ENCODE data around the gene YWHAB. TPM values are rescaled to one million over a fixed set of nuclear protein-coding genes. Genes with fewer than 3 reads are reported as not detected.

The YWHAB gene
- 96.3 and 138 TPM in 2 replicates for total RNA-seq (2014; rRNA removed; shearing (Covaris generic))

GRCh38 chr20:44885392-44886265 is at the start of gene YWHAB:
YWHAB (plus strand) TSS chr20:44885705; CDS start chr20:44901534, 15,829 bp downstream.
- peak; percentile 98 for DNase-seq (ENCODE audit: low spot score)
- in situ Hi-C loops (cut with HindIII; ENCODE audit: low sequenced_read_pairs), result no loop called here

GRCh38 chr20:44836601-44837120 is 48.8 kb upstream of the YWHAB start:
- no peak for DNase-seq (ENCODE audit: low spot score)
- in situ Hi-C loops (cut with HindIII; ENCODE audit: low sequenced_read_pairs), result no loop called here

GRCh38 chr20:44837946-44838345 is 47.6 kb upstream of the YWHAB start:
- DNase-seq (ENCODE audit: low spot score), result no peak
- in situ Hi-C loops (cut with HindIII; ENCODE audit: low sequenced_read_pairs), result no loop called here

- in situ Hi-C loops (cut with HindIII; ENCODE audit: low sequenced_read_pairs), result no loop called here
- no peak for DNase-seq (ENCODE audit: low spot score)
These were observed 47.0 kb upstream of the YWHAB start for GRCh38 chr20:44838521-44838920.

GRCh38 chr20:44839481-44839880 is 46.0 kb upstream of the YWHAB start:
- in situ Hi-C loops (cut with HindIII; ENCODE audit: low sequenced_read_pairs), result no loop called here
- no peak for DNase-seq (ENCODE audit: low spot score)

- DNase-seq (ENCODE audit: low spot score), result no peak
- in situ Hi-C loops (cut with HindIII; ENCODE audit: low sequenced_read_pairs), result no loop called here
These were observed 44.7 kb upstream of the YWHAB start for GRCh38 chr20:44840826-44841225.

GRCh38 chr20:44841955-44842354 is 43.5 kb upstream of the YWHAB start:
- no peak for DNase-seq (ENCODE audit: low spot score)
- in situ Hi-C loops (cut with HindIII; ENCODE audit: low sequenced_read_pairs), result no loop called here

- no peak for DNase-seq (ENCODE audit: low spot score)
- in situ Hi-C loops (cut with HindIII; ENCODE audit: low sequenced_read_pairs), result no loop called here
These were observed 41.6 kb upstream of the YWHAB start for GRCh38 chr20:44843876-44844275.

- in situ Hi-C loops (cut with HindIII; ENCODE audit: low sequenced_read_pairs), result no loop called here
- no peak for DNase-seq (ENCODE audit: low spot score)
These were observed 37.1 kb upstream of the YWHAB start for GRCh38 chr20:44848254-44849015.

- peak; percentile 8 for DNase-seq (ENCODE audit: low spot score)
- in situ Hi-C loops (cut with HindIII; ENCODE audit: low sequenced_read_pairs), result no loop called here
These were observed 35.8 kb upstream of the YWHAB start for GRCh38 chr20:44849703-44850102.

GRCh38 chr20:44850272-44850671 is 35.2 kb upstream of the YWHAB start:
- DNase-seq (ENCODE audit: low spot score), result no peak
- in situ Hi-C loops (cut with HindIII; ENCODE audit: low sequenced_read_pairs), result no loop called here

- DNase-seq (ENCODE audit: low spot score), result no peak
- in situ Hi-C loops (cut with HindIII; ENCODE audit: low sequenced_read_pairs), result no loop called here
These were observed 34.7 kb upstream of the YWHAB start for GRCh38 chr20:44850837-44851236.

- in situ Hi-C loops (cut with HindIII; ENCODE audit: low sequenced_read_pairs), result no loop called here
- DNase-seq (ENCODE audit: low spot score), result no peak
These were observed 34.0 kb upstream of the YWHAB start for GRCh38 chr20:44851545-44851944.

- in situ Hi-C loops (cut with HindIII; ENCODE audit: low sequenced_read_pairs), result no loop called here
- no peak for DNase-seq (ENCODE audit: low spot score)
These were observed 29.1 kb upstream of the YWHAB start for GRCh38 chr20:44856442-44856841.

- in situ Hi-C loops (cut with HindIII; ENCODE audit: low sequenced_read_pairs), result no loop called here
- DNase-seq (ENCODE audit: low spot score), result no peak
These were observed 28.6 kb upstream of the YWHAB start for GRCh38 chr20:44856856-44857448.

- DNase-seq (ENCODE audit: low spot score), result no peak
- in situ Hi-C loops (cut with HindIII; ENCODE audit: low sequenced_read_pairs), result no loop called here
These were observed 26.7 kb upstream of the YWHAB start for GRCh38 chr20:44858606-44859360.

GRCh38 chr20:44861531-44862006 is 23.9 kb upstream of the YWHAB start:
- in situ Hi-C loops (cut with HindIII; ENCODE audit: low sequenced_read_pairs), result no loop called here
- peak; percentile 64 for DNase-seq (ENCODE audit: low spot score)

GRCh38 chr20:44862286-44862685 is 23.2 kb upstream of the YWHAB start:
- in situ Hi-C loops (cut with HindIII; ENCODE audit: low sequenced_read_pairs), result no loop called here
- no peak for DNase-seq (ENCODE audit: low spot score)
